HuH-7 (cell line): Measurements from ENCODE around the gene HRH3.

Source experiments
- DNase-seq: peaks from one replicate; pipeline ENCODE4 v3.0.0; 2011; ENCODE audit warnings: low spot score

Gene HRH3

DNA sequence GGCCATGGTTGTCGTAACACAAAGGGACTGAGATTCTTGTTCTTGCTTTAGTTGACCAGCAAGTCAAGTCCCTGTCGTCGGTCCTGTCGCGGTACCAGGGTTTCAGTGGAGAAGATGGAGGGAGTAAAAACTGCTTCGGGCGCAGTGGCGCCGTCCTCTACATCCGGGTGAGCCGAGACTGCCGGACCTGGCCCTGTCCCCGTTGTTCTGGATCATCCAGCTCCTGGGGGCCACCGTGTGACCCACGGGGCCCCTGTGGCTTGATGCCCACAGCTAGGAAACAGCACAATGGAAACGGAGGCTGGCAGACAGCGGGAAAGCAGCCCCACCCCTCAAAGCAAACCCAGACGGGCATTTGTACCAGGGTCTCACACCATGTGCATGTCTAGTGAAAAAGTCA, 22.3 kb downstream of the HRH3 start:
- no peak for DNase-seq

GRCh38 chr20:62197311-62197710, 22.8 kb downstream of the HRH3 start:
- no peak for DNase-seq

- DNase-seq, result no peak
Observed at GRCh38 chr20:62196286-62196685, 23.8 kb downstream of the HRH3 start.

- no peak for DNase-seq
Observed at GRCh38 chr20:62195736-62196135, 24.3 kb downstream of the HRH3 start.

DNA sequence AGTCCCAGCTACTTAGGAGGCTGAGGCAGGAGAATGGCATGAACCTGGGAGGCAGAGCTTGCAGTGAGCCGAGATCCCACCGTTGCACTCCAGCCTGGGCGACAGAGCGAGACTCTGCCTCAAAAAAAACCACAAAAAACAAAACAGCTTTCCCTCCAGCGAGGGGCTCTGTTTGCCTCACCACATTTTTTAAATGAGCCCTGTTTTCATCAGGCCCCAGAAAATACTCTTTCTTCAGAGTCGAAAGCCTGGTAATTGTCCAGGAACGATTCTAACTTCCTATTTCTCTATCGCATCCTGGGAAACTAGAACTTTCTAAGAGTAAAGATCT, 25.0 kb downstream of the HRH3 start:
- no peak for DNase-seq

GRCh38 chr20:62193079-62194025, 26.7 kb downstream of the HRH3 start:
- no peak for DNase-seq

GRCh38 chr20:62192635-62193034, 27.4 kb downstream of the HRH3 start:
- DNase-seq, result no peak

- DNase-seq, result no peak
Observed at GRCh38 chr20:62191781-62192559, 28.1 kb downstream of the HRH3 start.

GRCh38 chr20:62190639-62191411, 29.3 kb downstream of the HRH3 start:
- no peak for DNase-seq

DNA sequence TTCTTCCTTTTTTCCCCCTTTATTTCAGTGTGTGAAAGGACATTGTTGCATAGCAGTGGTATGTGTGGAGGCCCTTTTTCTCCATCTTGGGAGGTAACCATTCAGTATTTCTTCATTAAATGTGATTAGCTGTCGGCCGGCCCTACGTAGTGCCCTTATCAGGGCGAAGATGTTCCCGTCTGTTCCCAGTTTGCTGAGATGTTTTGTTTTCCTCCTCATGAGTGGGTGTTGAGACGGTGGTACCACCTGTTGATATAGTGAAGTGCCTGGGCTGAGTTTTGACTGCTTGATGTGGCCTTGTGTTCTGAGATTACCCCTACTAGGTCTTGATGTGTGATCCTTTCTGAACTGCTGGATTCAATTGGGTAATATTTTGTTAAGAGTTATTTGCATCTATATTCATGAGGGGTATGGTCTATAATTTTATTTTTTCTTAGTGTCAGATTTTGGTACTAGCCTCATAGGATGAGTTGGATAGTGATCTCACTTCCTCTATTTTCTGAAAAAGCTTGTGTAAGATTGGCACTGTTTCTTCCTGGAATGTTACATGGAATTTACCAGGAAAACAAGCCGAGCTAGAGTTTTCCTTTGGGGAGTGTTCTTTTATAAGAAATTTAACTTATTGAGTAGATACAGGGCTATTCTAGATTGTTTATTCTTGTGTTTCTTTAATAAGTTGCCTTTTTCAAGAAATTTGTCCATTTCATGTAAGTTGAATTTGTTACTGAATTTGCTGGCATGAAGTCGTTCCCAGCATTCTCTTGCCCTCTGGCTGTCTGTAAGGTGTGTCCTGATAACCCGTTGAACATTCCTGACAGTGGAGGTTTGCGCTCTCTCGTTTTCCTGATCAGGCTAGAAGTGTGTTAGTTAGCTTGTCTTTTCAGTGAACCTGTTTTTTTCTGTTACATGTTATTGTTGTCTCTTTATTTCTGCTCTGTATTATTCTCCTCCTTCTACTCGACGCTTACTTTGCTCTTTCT, 32.9 kb downstream of the HRH3 start:
- DNase-seq, result no peak

DNA sequence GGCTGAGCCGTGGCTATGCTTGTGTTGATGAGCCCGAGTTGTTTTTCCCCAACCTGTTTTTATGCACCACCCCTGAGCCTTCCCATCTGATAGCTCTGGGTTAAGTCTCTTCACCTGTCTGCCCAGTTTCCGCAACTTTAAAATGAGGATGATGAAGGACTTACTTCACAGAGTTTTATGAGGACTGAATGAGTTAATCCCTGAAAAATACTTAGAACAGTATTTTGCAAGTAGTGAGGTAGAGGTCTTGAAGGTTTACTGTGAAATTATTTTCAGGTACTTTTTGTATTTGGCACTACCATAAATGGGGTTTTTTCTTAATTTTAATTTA, 34.0 kb downstream of the HRH3 start:
- no peak for DNase-seq

- DNase-seq, result no peak
Observed at GRCh38 chr20:62183426-62184142, 36.5 kb downstream of the HRH3 start.

GRCh38 chr20:62182469-62183425, 37.3 kb downstream of the HRH3 start, which contains the start of gene MTG2:
MTG2 (plus strand) TSS chr20:62183028; CDS start chr20:62193421, 10,393 bp downstream.
- DNase-seq, result peak; percentile 100

GRCh38 chr20:62181808-62182207, 38.3 kb downstream of the HRH3 start:
- no peak for DNase-seq

DNA sequence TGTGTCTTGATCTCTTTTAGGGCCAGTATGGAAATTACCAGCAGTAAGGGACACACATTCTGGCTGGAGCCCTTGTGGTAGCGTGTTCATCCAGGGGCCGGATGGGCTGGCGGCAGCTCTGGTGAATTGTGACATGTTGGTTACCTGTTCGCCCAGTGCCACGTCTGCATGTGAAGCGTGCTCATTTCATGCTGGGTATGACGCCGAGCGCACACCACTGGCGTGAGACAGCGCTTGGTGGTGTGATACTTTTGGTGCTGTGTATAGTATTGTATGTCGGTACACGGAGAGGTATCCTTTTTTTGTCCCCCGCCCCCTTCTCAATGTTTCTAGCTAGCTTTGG, 40.9 kb downstream of the HRH3 start:
- no peak for DNase-seq

GRCh38 chr20:62178316-62179161, 41.5 kb downstream of the HRH3 start:
- DNase-seq, result no peak

GRCh38 chr20:62177307-62177706, 42.8 kb downstream of the HRH3 start:
- no peak for DNase-seq

GRCh38 chr20:62176866-62177265, 43.2 kb downstream of the HRH3 start:
- no peak for DNase-seq

GRCh38 chr20:62175711-62176110, 44.4 kb downstream of the HRH3 start:
- DNase-seq, result no peak
